HFF-Myc (cell line): Measurements from ENCODE around the gene SNX27.

Source experiments
- DNase-seq: peaks from one replicate; pipeline ENCODE4 v3.0.0-alpha.2; 2011; ENCODE audit warnings: low read depth; ENCODE audit errors: extremely low read depth
- H3K4me3 ChIP-seq: replicated peaks from 2 replicates; pipeline ENCODE4 v1.5.1; 2011; ENCODE audit warnings: low read depth, mild to moderate bottlenecking, control low read depth, low read length
- CTCF ChIP-seq: IDR thresholded peaks from 2 replicates; pipeline ENCODE4 v1.5.1; 2012; ENCODE audit warnings: mild to moderate bottlenecking, low read depth, low read length, control low read depth; ENCODE audit errors: missing control alignments

SNX27 gene

GRCh38 chr1:151716771-151717631 is 105.2 kb downstream of the SNX27 start, which contains the start of gene CELF3:
Gene CELF3, minus strand, starts transcription at chr1:151716803. Its CDS starts 783 bp downstream, at chr1:151716020.
- DNase-seq: no peak
- H3K4me3 ChIP-seq: no peak within 1 kb of the TSS
- TF ChIP-seq CTCF: no peak

- no peak for TF ChIP-seq CTCF
- H3K4me3 ChIP-seq: no peak overlapping the region
- DNase-seq: no peak
Measured at GRCh38 chr1:151718011-151718431, 106.2 kb downstream of the SNX27 start.

GRCh38 chr1:151718666-151719065 is 106.8 kb downstream of the SNX27 start:
- DNase-seq: no peak
- no peak for TF ChIP-seq CTCF
- no peak overlapping the region for H3K4me3 ChIP-seq

- no peak overlapping the region for H3K4me3 ChIP-seq
- no peak for TF ChIP-seq CTCF
Measured at GRCh38 chr1:151720125-151720524, 108.3 kb downstream of the SNX27 start.

GRCh38 chr1:151720554-151720953 is 108.7 kb downstream of the SNX27 start:
- TF ChIP-seq CTCF: no peak
- DNase-seq: no peak
- no peak overlapping the region for H3K4me3 ChIP-seq

More at GRCh38 chr1:151720125-151720524, 108.3 kb downstream of the SNX27 start:
- no peak for DNase-seq

GRCh38 chr1:151720974-151721787 is 109.3 kb downstream of the SNX27 start, which contains the start of gene RIIAD1:
Gene RIIAD1, plus strand, starts transcription at chr1:151721522. Its CDS starts 15 bp downstream, at chr1:151721537.
- no peak for DNase-seq
- H3K4me3 ChIP-seq: peak within 1 kb of the TSS; percentile 40

More at GRCh38 chr1:151720974-151721787, 109.3 kb downstream of the SNX27 start, which contains the start of gene RIIAD1:
- peak; percentile 32 for TF ChIP-seq CTCF
